CD14-positive monocyte (primary cell): ENCODE measurements around the gene FCHO1. TPM values are rescaled to one million over a fixed set of nuclear protein-coding genes. Genes with fewer than 3 reads are reported as not detected.

Experiments used
- DNase-seq, 3 donors: peaks; one replicate each; pipeline ENCODE4 v3.0.0-alpha.2; 2011 to 2022
- H2AFZ ChIP-seq: 2 replicates; pipeline ENCODE4 v1.6.0; 2012; ENCODE audit warnings: mild to moderate bottlenecking, low read depth, low read length, inconsistent platforms; ENCODE audit not compliant: insufficient read depth, poor library complexity, severe bottlenecking
- H3K27ac ChIP-seq, 2 donors: 1 replicate in 1 of 2; 2 replicates in 1 of 2; pipeline ENCODE4 v1.5.1; 2012 to 2013; ENCODE audit warnings: low read length in 2 of 2, control low read depth in 1 of 2, inconsistent platforms in 1 of 2, low read depth in 1 of 2, mild to moderate bottlenecking in 1 of 2
- H3K27me3 ChIP-seq, 2 donors: one replicate each; pipeline versions ENCODE4 v1.6.0 to v1.6.1; 2011 to 2013; ENCODE audit warnings: low read length in 2 of 2; ENCODE audit not compliant: control insufficient read depth in 2 of 2, insufficient read depth in 2 of 2
- H3K36me3 ChIP-seq, 2 donors: replicated peaks in 1 of 2; 1 replicate in 1 of 2; 2 replicates in 1 of 2; pipeline versions ENCODE4 v1.5.1 to v1.6.1; 2012 to 2013; ENCODE audit warnings: low read length in 2 of 2, control low read depth in 1 of 2, inconsistent platforms in 1 of 2, mild to moderate bottlenecking in 1 of 2; ENCODE audit not compliant: insufficient read depth in 2 of 2, control insufficient read depth in 1 of 2
- H3K4me1 ChIP-seq, 2 donors: 1 replicate in 1 of 2; 2 replicates in 1 of 2; pipeline versions ENCODE4 v1.5.1 to v1.6.1; 2012 to 2013; ENCODE audit warnings: low read length in 2 of 2, control low read depth in 1 of 2, inconsistent platforms in 1 of 2, mild to moderate bottlenecking in 1 of 2, moderate library complexity in 1 of 2; ENCODE audit not compliant: insufficient read depth in 2 of 2, control insufficient read depth in 1 of 2
- H3K4me2 ChIP-seq: replicated peaks from 2 replicates; pipeline ENCODE3; 2012; ENCODE audit warnings: low read length, moderate library complexity, mild to moderate bottlenecking; ENCODE audit not compliant: poor library complexity, severe bottlenecking; ENCODE audit errors: extremely low read depth
- H3K4me3 ChIP-seq, 3 experiments: fragments of 200-600 bp in 1 of 3; sonication (generic) in 1 of 3; replicated peaks in 1 of 3; 1 replicate in 2 of 3; 2 replicates in 1 of 3; pipeline ENCODE4 v1.5.1; 2011 to 2013; ENCODE audit warnings: low read length in 3 of 3, mild to moderate bottlenecking in 3 of 3, control low read depth in 2 of 3, low read depth in 2 of 3, inconsistent platforms in 1 of 3, moderate library complexity in 1 of 3
- H3K79me2 ChIP-seq: 2 replicates; pipeline ENCODE4 v1.6.0; 2012; ENCODE audit warnings: mild to moderate bottlenecking, control low read depth, inconsistent platforms, low read length, moderate library complexity; ENCODE audit not compliant: insufficient read depth
- H3K9ac ChIP-seq: 2 replicates; pipeline ENCODE4 v1.6.0; 2017; ENCODE audit warnings: low read length, mild to moderate bottlenecking; ENCODE audit not compliant: insufficient read depth, poor library complexity, severe bottlenecking
- H3K9me3 ChIP-seq, 2 donors: replicated peaks in 1 of 2; 1 replicate in 1 of 2; 2 replicates in 1 of 2; pipeline versions ENCODE4 v1.5.1 to v1.6.1; 2012 to 2013; ENCODE audit warnings: low read length in 2 of 2, control low read depth in 1 of 2; ENCODE audit not compliant: control insufficient read depth in 1 of 2, insufficient read depth in 1 of 2
- H4K20me1 ChIP-seq: 2 replicates; pipeline ENCODE4 v1.6.0; 2012; ENCODE audit warnings: mild to moderate bottlenecking, low read length, control low read depth, moderate library complexity; ENCODE audit not compliant: insufficient read depth
- H3K27ac Mint-ChIP-seq, 7 donors: one replicate each; pipeline ENCODE4 v1.8.0; 2020; ENCODE audit warnings: mild to moderate bottlenecking in 7 of 7, mixed read lengths in 7 of 7, moderate library complexity in 6 of 7, inconsistent platforms in 2 of 7
- H3K27me3 Mint-ChIP-seq, 3 donors: one replicate each; pipeline ENCODE4 v1.8.0; 2021 to 2022; ENCODE audit warnings: low read depth in 3 of 3, mild to moderate bottlenecking in 3 of 3, mixed read lengths in 3 of 3, moderate library complexity in 3 of 3, inconsistent platforms in 1 of 3
- H3K36me3 Mint-ChIP-seq, 2 donors: one replicate each; pipeline ENCODE4 v1.8.0; 2020; ENCODE audit warnings: mixed read lengths in 2 of 2, inconsistent platforms in 1 of 2, mild to moderate bottlenecking in 1 of 2
- H3K4me1 Mint-ChIP-seq: one replicate; pipeline ENCODE4 v1.8.0; 2020; ENCODE audit warnings: mild to moderate bottlenecking, mixed read lengths
- H3K4me3 Mint-ChIP-seq, 2 donors: one replicate each; pipeline ENCODE4 v1.8.0; 2020; ENCODE audit warnings: mild to moderate bottlenecking in 2 of 2, mixed read lengths in 2 of 2, moderate library complexity in 1 of 2
- H3K9me3 Mint-ChIP-seq, 7 donors: one replicate each; pipeline ENCODE4 v1.8.0; 2020 to 2022; ENCODE audit warnings: mixed read lengths in 7 of 7, mild to moderate bottlenecking in 6 of 7, moderate library complexity in 6 of 7, inconsistent platforms in 2 of 7
- WGBS: methylation state at CpG from one replicate; pipeline ENCODE4 v1.1.5; 2013; ENCODE audit warnings: missing lambda C conversion rate; ENCODE audit not compliant: insufficient coverage; 5-methylcytosine and 5-hydroxymethylcytosine counted together
- intact Hi-C, 2 donors: fragments of 100-400 bp; cut with micrococcal nuclease; formaldehyde crosslinking; loops; one replicate each; pipeline versions ENCODE4 v1.15.0 to v1.15.1; 2023
- polyA minus RNA-seq: library from RNA; depleted of rRNA, polyadenylated mRNA; stranded (reverse); fragments of >200 nt; gene quantifications from 2 replicates; pipeline ENCODE4 v1.2.3, GENCODE V29; 2012
- polyA plus RNA-seq, 3 donors: library from polyadenylated mRNA; depleted of rRNA in 1 of 3; unstranded in 2 of 3; stranded (reverse) in 1 of 3; fragments of 300-500 nt in 2 of 3; fragments of >200 nt in 1 of 3; fragmentation: Illumina TruSeq in 2 of 3; gene quantifications; 1 replicate in 2 of 3; 2 replicates in 1 of 3; pipeline ENCODE4 v1.2.3, GENCODE V29; 2012 to 2021
- total RNA-seq, 12 experiments: library from RNA in 1 of 12; stranded (reverse) in 1 of 12; fragments of 120-200 nt in 1 of 12; gene quantifications; one replicate each; pipeline ENCODE4 v1.2.4 and lab custom pipeline; 2013 to 2026; ENCODE audit warnings: mixed read lengths in 6 of 12, inconsistent platforms in 1 of 12
- TF ChIP-seq, protein P1 (sequence below): fragments of 200-600 bp; IDR thresholded peaks from one replicate; pipeline ENCODE4 v1.8.0; 2022; ENCODE audit warnings: antibody characterized with exemption, mild to moderate bottlenecking

Gene FCHO1, protein sequence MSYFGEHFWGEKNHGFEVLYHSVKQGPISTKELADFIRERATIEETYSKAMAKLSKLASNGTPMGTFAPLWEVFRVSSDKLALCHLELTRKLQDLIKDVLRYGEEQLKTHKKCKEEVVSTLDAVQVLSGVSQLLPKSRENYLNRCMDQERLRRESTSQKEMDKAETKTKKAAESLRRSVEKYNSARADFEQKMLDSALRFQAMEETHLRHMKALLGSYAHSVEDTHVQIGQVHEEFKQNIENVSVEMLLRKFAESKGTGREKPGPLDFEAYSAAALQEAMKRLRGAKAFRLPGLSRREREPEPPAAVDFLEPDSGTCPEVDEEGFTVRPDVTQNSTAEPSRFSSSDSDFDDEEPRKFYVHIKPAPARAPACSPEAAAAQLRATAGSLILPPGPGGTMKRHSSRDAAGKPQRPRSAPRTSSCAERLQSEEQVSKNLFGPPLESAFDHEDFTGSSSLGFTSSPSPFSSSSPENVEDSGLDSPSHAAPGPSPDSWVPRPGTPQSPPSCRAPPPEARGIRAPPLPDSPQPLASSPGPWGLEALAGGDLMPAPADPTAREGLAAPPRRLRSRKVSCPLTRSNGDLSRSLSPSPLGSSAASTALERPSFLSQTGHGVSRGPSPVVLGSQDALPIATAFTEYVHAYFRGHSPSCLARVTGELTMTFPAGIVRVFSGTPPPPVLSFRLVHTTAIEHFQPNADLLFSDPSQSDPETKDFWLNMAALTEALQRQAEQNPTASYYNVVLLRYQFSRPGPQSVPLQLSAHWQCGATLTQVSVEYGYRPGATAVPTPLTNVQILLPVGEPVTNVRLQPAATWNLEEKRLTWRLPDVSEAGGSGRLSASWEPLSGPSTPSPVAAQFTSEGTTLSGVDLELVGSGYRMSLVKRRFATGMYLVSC
- 32.8 TPM for total RNA-seq (2013)
- polyA plus RNA-seq (10 to 100 TPM; 11.4 to 32.0 (median 13.4) TPM), polyA minus RNA-seq (40.6 and 45.5 TPM in 2 replicates), total RNA-seq (lab: John Stamatoyannopoulos, UW) (4.6 to 45.5 (median 33.6) reads per million in 11 experiments)

DNA sequence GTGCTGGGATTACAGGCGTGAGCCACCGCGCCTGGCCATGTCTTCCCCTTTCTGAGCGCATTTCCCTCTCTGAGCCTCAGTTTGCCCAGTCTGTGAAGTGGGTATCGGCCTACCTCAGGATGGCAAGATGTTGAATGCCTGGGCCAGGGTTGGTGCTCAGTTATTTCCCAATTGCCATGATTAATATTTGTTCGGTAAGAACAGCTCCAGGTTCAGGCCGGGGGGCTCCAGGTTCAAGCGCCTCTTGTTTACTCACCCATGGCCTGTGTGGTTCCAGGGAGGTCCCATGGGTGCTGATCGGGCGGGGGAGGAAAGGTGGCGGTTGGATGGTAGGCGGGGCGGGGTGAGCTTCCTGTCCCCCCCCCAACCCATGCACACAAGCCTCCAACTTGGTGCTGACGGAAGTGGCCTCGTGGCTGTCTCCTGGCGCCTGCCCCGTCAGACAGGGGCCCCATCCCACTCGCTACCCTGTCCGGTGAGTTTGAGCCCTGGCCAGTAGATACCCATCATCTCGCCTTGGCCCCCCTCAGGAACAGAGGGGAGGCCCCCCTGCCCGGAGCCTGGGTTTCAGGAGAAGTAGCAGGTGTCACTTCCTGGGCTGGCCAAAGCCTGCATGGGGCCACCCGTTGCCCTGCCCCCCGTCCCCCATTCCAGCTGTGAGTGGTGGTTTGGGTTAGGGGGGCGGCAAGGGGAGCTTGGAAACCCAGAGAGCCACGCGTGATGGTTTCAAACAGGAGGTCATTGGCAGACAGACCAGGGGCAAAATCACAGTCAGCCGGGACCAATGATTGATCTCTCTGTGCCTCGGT, at the start of gene FCHO1:
Gene FCHO1, plus strand, starts transcription at position 375 of the 809 bp plus-strand sequence. CDS start 3,688 bp downstream, outside the sequence.
- peak within 1 kb of the TSS; percentile 80 to 97 for H3K4me3 Mint-ChIP-seq
- WGBS: 1% methylated on average over 14 of the region's 28 CpGs
- H3K4me2 ChIP-seq: peak within 1 kb of the TSS; percentile 89
- H2AFZ ChIP-seq: peak within 1 kb of the TSS; percentile 87
- DNase-seq: peak; percentile 71 to 77 (median 75)
- H3K36me3 ChIP-seq: peaks cover 7 to 16% of the 10 kb centered on the region in 2 donors
- H4K20me1 ChIP-seq: peaks cover 8% of the 10 kb centered on the region
- no peaks in the 10 kb centered on the region for H3K9me3 Mint-ChIP-seq
- peaks cover 18 to 25% of the 10 kb centered on the region in 2 donors for H3K36me3 Mint-ChIP-seq
- H3K27ac ChIP-seq: peak within 1 kb of the TSS; percentile 90 to 95
- peak within 1 kb of the TSS; percentile 95 to 99 (median 97) for H3K27ac Mint-ChIP-seq
- peaks cover 0 to 2% (median 1%) of the 10 kb centered on the region in 3 donors for H3K27me3 Mint-ChIP-seq
- H3K9me3 ChIP-seq: no peaks in the 10 kb centered on the region
- H3K27me3 ChIP-seq: no peaks in the 10 kb centered on the region
- H3K4me3 ChIP-seq: peak within 1 kb of the TSS; percentile 25 to 79 (median 48)
- H3K4me1 Mint-ChIP-seq: peaks cover 68% of the 10 kb centered on the region
- H3K9ac ChIP-seq: peak within 1 kb of the TSS; percentile 83
- intact Hi-C loops: loop anchor here in 1 of 2 donors (2.0 kb wide), 1 partner anchor 13 kb away; no protein-coding TSS in a partner anchor
- peaks cover 70% of the 10 kb centered on the region for H3K79me2 ChIP-seq
- peaks cover 79 to 92% of the 10 kb centered on the region in 2 donors for H3K4me1 ChIP-seq
- TF ChIP-seq, protein P1, sequence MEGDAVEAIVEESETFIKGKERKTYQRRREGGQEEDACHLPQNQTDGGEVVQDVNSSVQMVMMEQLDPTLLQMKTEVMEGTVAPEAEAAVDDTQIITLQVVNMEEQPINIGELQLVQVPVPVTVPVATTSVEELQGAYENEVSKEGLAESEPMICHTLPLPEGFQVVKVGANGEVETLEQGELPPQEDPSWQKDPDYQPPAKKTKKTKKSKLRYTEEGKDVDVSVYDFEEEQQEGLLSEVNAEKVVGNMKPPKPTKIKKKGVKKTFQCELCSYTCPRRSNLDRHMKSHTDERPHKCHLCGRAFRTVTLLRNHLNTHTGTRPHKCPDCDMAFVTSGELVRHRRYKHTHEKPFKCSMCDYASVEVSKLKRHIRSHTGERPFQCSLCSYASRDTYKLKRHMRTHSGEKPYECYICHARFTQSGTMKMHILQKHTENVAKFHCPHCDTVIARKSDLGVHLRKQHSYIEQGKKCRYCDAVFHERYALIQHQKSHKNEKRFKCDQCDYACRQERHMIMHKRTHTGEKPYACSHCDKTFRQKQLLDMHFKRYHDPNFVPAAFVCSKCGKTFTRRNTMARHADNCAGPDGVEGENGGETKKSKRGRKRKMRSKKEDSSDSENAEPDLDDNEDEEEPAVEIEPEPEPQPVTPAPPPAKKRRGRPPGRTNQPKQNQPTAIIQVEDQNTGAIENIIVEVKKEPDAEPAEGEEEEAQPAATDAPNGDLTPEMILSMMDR: no peak
